ENCODE results near the gene C16orf46. TPM values are rescaled to one million over a fixed set of nuclear protein-coding genes. Genes with fewer than 3 reads are reported as not detected.

The C16orf46 gene
- total and polyA plus RNA-seq, 5 donors from 2014 or later = 0.32 to 0.57 TPM; not detected in 3

GRCh38 chr16:81036751-81037350, 40.2 kb downstream of the C16orf46 start:
- Histone ChIP-seq H3K9me3 (ENCODE audit: control insufficient read depth in 2 of 2, low read length in 2 of 2) (no peaks in the 10 kb centered on the region), H3K36me3 (ENCODE audit: control insufficient read depth, insufficient read depth, low read length) (peaks cover 14% of the 10 kb centered on the region), H3K4me1 (ENCODE audit: control insufficient read depth, insufficient read depth, low read length, poor library complexity, severe bottlenecking) (peaks cover 15% of the 10 kb centered on the region), H3K27ac (ENCODE audit: insufficient read depth, low read length, poor library complexity, severe bottlenecking) (no peak overlapping the region), H3K27me3 (ENCODE audit: control insufficient read depth, insufficient read depth, low read length) (no peaks in the 10 kb centered on the region), H3K4me3 (ENCODE audit: low read depth, low read length) (peak overlapping the region; percentile 89)
- peak overlapping the region; percentile 87 to 95 (median 91) for H3K4me3 Mint-ChIP-seq
- ATAC-seq (ENCODE audit: low read depth in 2 of 2) = no peak
- H3K9me3 Mint-ChIP-seq = no peaks in the 10 kb centered on the region
- H3K27me3 Mint-ChIP-seq = no peaks in the 10 kb centered on the region
- H3K4me1 Mint-ChIP-seq = peaks cover 11 to 49% (median 26%) of the 10 kb centered on the region in 4 donors
- peaks cover 9% of the 10 kb centered on the region for H3K36me3 Mint-ChIP-seq
- peak in 1 of 3 donors; percentile 33 for DNase-seq
- H3K27ac Mint-ChIP-seq = peak overlapping the region in 2 of 3 donors; percentile 77 to 89

- Histone ChIP-seq H3K4me1 (ENCODE audit: control insufficient read depth, insufficient read depth, low read length, poor library complexity, severe bottlenecking) (peaks cover 15% of the 10 kb centered on the region), H3K27me3 (ENCODE audit: control insufficient read depth, insufficient read depth, low read length) (no peaks in the 10 kb centered on the region), H3K36me3 (ENCODE audit: control insufficient read depth, insufficient read depth, low read length) (peaks cover 7% of the 10 kb centered on the region), H3K9me3 (ENCODE audit: control insufficient read depth in 2 of 2, low read length in 2 of 2) (no peaks in the 10 kb centered on the region), H3K27ac (ENCODE audit: insufficient read depth, low read length, poor library complexity, severe bottlenecking) (peak overlapping the region; percentile 3), H3K4me3 (ENCODE audit: low read depth, low read length) (peak overlapping the region; percentile 89)
- H3K27ac Mint-ChIP-seq = peak overlapping the region; percentile 60 to 89 (median 77)
- H3K4me1 Mint-ChIP-seq = peaks cover 11 to 49% (median 26%) of the 10 kb centered on the region in 4 donors
- peaks cover 3% of the 10 kb centered on the region for H3K36me3 Mint-ChIP-seq
- H3K4me3 Mint-ChIP-seq = peak overlapping the region; percentile 87 to 95 (median 91)
- peak; percentile 49 to 52 for ATAC-seq (ENCODE audit: low read depth in 2 of 2)
- DNase-seq = peak; percentile 43 to 70 (median 45)
- H3K9me3 Mint-ChIP-seq = no peaks in the 10 kb centered on the region
- H3K27me3 Mint-ChIP-seq = no peaks in the 10 kb centered on the region
Observed at GRCh38 chr16:81035975-81036750, 40.9 kb downstream of the C16orf46 start.

- no peaks in the 10 kb centered on the region for H3K27me3 Mint-ChIP-seq
- H3K4me3 Mint-ChIP-seq = peak within 1 kb of the TSS; percentile 87 to 95 (median 91)
- H3K9me3 Mint-ChIP-seq = no peaks in the 10 kb centered on the region
- Histone ChIP-seq H3K27ac (ENCODE audit: insufficient read depth, low read length, poor library complexity, severe bottlenecking) (peak within 1 kb of the TSS; percentile 3), H3K9me3 (ENCODE audit: control insufficient read depth in 2 of 2, low read length in 2 of 2) (no peaks in the 10 kb centered on the region), H3K4me1 (ENCODE audit: control insufficient read depth, insufficient read depth, low read length, poor library complexity, severe bottlenecking) (peaks cover 15% of the 10 kb centered on the region), H3K4me3 (ENCODE audit: low read depth, low read length) (peak within 1 kb of the TSS; percentile 89), H3K27me3 (ENCODE audit: control insufficient read depth, insufficient read depth, low read length) (no peaks in the 10 kb centered on the region), H3K36me3 (ENCODE audit: control insufficient read depth, insufficient read depth, low read length) (peaks cover 7% of the 10 kb centered on the region)
- H3K4me1 Mint-ChIP-seq = peaks cover 11 to 44% (median 25%) of the 10 kb centered on the region in 4 donors
- ATAC-seq (ENCODE audit: low read depth in 2 of 2) (peak; percentile 97 to 98), DNase-seq (peak; percentile 85 to 91 (median 89))
- peak within 1 kb of the TSS; percentile 66 to 89 (median 77) for H3K27ac Mint-ChIP-seq
- H3K36me3 Mint-ChIP-seq = peaks cover 3% of the 10 kb centered on the region
Observed at GRCh38 chr16:81035398-81035974, 41.6 kb downstream of the C16orf46 start, which contains the start of gene ATMIN. ATMIN (plus strand) TSS chr16:81035842; CDS start chr16:81035871, 29 bp downstream.

GRCh38 chr16:81029930-81030604, 47.0 kb downstream of the C16orf46 start:
- Mint-ChIP-seq H3K27me3 (no peaks in the 10 kb centered on the region), H3K27ac (no peak overlapping the region), H3K36me3 (peaks cover 8% of the 10 kb centered on the region), H3K9me3 (no peaks in the 10 kb centered on the region), H3K4me1 (peaks cover 0 to 1% (median 0%) of the 10 kb centered on the region in 4 donors), H3K4me3 (no peak overlapping the region)
- no peaks in the 10 kb centered on the region for H3K27me3 ChIP-seq (ENCODE audit: control insufficient read depth, insufficient read depth, low read length)
- no peak overlapping the region for H3K27ac ChIP-seq (ENCODE audit: insufficient read depth, low read length, poor library complexity, severe bottlenecking)
- no peaks in the 10 kb centered on the region for H3K9me3 ChIP-seq (ENCODE audit: control insufficient read depth in 2 of 2, low read length in 2 of 2)
- no peak for DNase-seq
- no peak for ATAC-seq (ENCODE audit: low read depth in 2 of 2)
- no peaks in the 10 kb centered on the region for H3K4me1 ChIP-seq (ENCODE audit: control insufficient read depth, insufficient read depth, low read length, poor library complexity, severe bottlenecking)
- H3K4me3 ChIP-seq (ENCODE audit: low read depth, low read length) = no peak overlapping the region
- peaks cover 3% of the 10 kb centered on the region for H3K36me3 ChIP-seq (ENCODE audit: control insufficient read depth, insufficient read depth, low read length)

- no peak for ATAC-seq (ENCODE audit: low read depth in 2 of 2)
- Mint-ChIP-seq H3K27ac (no peak overlapping the region), H3K36me3 (peaks cover 11% of the 10 kb centered on the region), H3K9me3 (no peaks in the 10 kb centered on the region), H3K4me3 (no peak overlapping the region), H3K27me3 (no peaks in the 10 kb centered on the region), H3K4me1 (no peaks in the 10 kb centered on the region)
- Histone ChIP-seq H3K27me3 (ENCODE audit: control insufficient read depth, insufficient read depth, low read length) (no peaks in the 10 kb centered on the region), H3K36me3 (ENCODE audit: control insufficient read depth, insufficient read depth, low read length) (peaks cover 3% of the 10 kb centered on the region), H3K4me1 (ENCODE audit: control insufficient read depth, insufficient read depth, low read length, poor library complexity, severe bottlenecking) (no peaks in the 10 kb centered on the region), H3K27ac (ENCODE audit: insufficient read depth, low read length, poor library complexity, severe bottlenecking) (no peak overlapping the region), H3K4me3 (ENCODE audit: low read depth, low read length) (no peak overlapping the region), H3K9me3 (ENCODE audit: control insufficient read depth in 2 of 2, low read length in 2 of 2) (no peaks in the 10 kb centered on the region)
- DNase-seq = no peak
Observed at GRCh38 chr16:81026429-81026828, 50.6 kb downstream of the C16orf46 start.

- H3K4me1 Mint-ChIP-seq = peaks cover 0 to 11% (median 3%) of the 10 kb centered on the region in 4 donors
- Histone ChIP-seq H3K4me3 (ENCODE audit: low read depth, low read length) (no peak overlapping the region), H3K4me1 (ENCODE audit: control insufficient read depth, insufficient read depth, low read length, poor library complexity, severe bottlenecking) (no peaks in the 10 kb centered on the region), H3K27ac (ENCODE audit: insufficient read depth, low read length, poor library complexity, severe bottlenecking) (no peak overlapping the region), H3K9me3 (ENCODE audit: control insufficient read depth in 2 of 2, low read length in 2 of 2) (no peaks in the 10 kb centered on the region), H3K27me3 (ENCODE audit: control insufficient read depth, insufficient read depth, low read length) (no peaks in the 10 kb centered on the region), H3K36me3 (ENCODE audit: control insufficient read depth, insufficient read depth, low read length) (peaks cover 10% of the 10 kb centered on the region)
- H3K9me3 Mint-ChIP-seq = no peaks in the 10 kb centered on the region
- no peaks in the 10 kb centered on the region for H3K27me3 Mint-ChIP-seq
- peak overlapping the region in 1 of 3 donors; percentile 47 for H3K27ac Mint-ChIP-seq
- DNase-seq (no peak), ATAC-seq (ENCODE audit: low read depth in 2 of 2) (no peak)
- H3K4me3 Mint-ChIP-seq = no peak overlapping the region
- H3K36me3 Mint-ChIP-seq = peaks cover 26% of the 10 kb centered on the region
Observed at GRCh38 chr16:81018496-81018895, 58.5 kb downstream of the C16orf46 start.

- DNase-seq = no peak
- Histone ChIP-seq H3K4me3 (ENCODE audit: low read depth, low read length) (no peak overlapping the region), H3K36me3 (ENCODE audit: control insufficient read depth, insufficient read depth, low read length) (peaks cover 4% of the 10 kb centered on the region), H3K9me3 (ENCODE audit: control insufficient read depth in 2 of 2, low read length in 2 of 2) (no peaks in the 10 kb centered on the region), H3K27me3 (ENCODE audit: control insufficient read depth, insufficient read depth, low read length) (no peaks in the 10 kb centered on the region), H3K27ac (ENCODE audit: insufficient read depth, low read length, poor library complexity, severe bottlenecking) (no peak overlapping the region), H3K4me1 (ENCODE audit: control insufficient read depth, insufficient read depth, low read length, poor library complexity, severe bottlenecking) (no peaks in the 10 kb centered on the region)
- Mint-ChIP-seq H3K4me3 (no peak overlapping the region), H3K36me3 (peaks cover 28% of the 10 kb centered on the region), H3K4me1 (peaks cover 0 to 18% (median 4%) of the 10 kb centered on the region in 4 donors), H3K9me3 (no peaks in the 10 kb centered on the region), H3K27ac (peak overlapping the region in 1 of 3 donors; percentile 84), H3K27me3 (no peaks in the 10 kb centered on the region)
- no peak for ATAC-seq (ENCODE audit: low read depth in 2 of 2)
Observed at GRCh38 chr16:81014672-81015071, 62.4 kb downstream of the C16orf46 start.

Data from CD4-positive, CD25-positive, alpha-beta regulatory T cell (primary cell).